Superior temporal gyrus (tissue), 1 donor: ENCODE measurements around the gene TYSND1.
"Not testable (repeated sequence)": the region's sequence is repeated elsewhere in the genome, so short reads cannot be mapped to it uniquely, and the experiment has no call there.

Experiments
- DNase-seq: peaks from one replicate; pipeline ENCODE4 v3.0.0-alpha.2; 2016; ENCODE audit errors: extremely low spot score

TYSND1 gene

GRCh38 chr10:70109064-70109729 is 37.3 kb downstream of the TYSND1 start:
- DNase-seq: no peak

- no peak for DNase-seq
Observed at GRCh38 chr10:70106958-70107791, 39.3 kb downstream of the TYSND1 start.

GRCh38 chr10:70101668-70102067 is 44.8 kb downstream of the TYSND1 start:
- no peak for DNase-seq

GRCh38 chr10:70101068-70101562 is 45.4 kb downstream of the TYSND1 start:
- DNase-seq: not testable (repeated sequence)

GRCh38 chr10:70098271-70098670 is 48.2 kb downstream of the TYSND1 start:
- no peak for DNase-seq

GRCh38 chr10:70097459-70097858 is 49.0 kb downstream of the TYSND1 start:
- no peak for DNase-seq

- no peak for DNase-seq
Observed at GRCh38 chr10:70096705-70097420, 49.6 kb downstream of the TYSND1 start.

GRCh38 chr10:70096016-70096704 is 50.3 kb downstream of the TYSND1 start:
- DNase-seq: no peak

GRCh38 chr10:70094250-70094649 is 52.2 kb downstream of the TYSND1 start:
- no peak for DNase-seq

GRCh38 chr10:70093335-70093944 is 53.1 kb downstream of the TYSND1 start:
- DNase-seq: no peak

GRCh38 chr10:70092389-70092718 is 54.1 kb downstream of the TYSND1 start:
- no peak for DNase-seq

GRCh38 chr10:70090951-70091350 is 55.5 kb downstream of the TYSND1 start:
- no peak for DNase-seq

- DNase-seq: no peak
Observed at GRCh38 chr10:70090013-70090412, 56.5 kb downstream of the TYSND1 start.

- no peak for DNase-seq
Observed at GRCh38 chr10:70088308-70088698, 58.2 kb downstream of the TYSND1 start.
